CD4-positive, alpha-beta T cell (primary cell): Measurements from ENCODE around the gene SSTR5. TPM values are rescaled to one million over a fixed set of nuclear protein-coding genes. Genes with fewer than 3 reads are reported as not detected.

Source experiments
- ATAC-seq: fragments of 200-7000 bp; cut with Tn5 transposase; one replicate; pipeline ENCODE4 v1.10.0; 2022; ENCODE audit warnings: mild to moderate bottlenecking; ENCODE audit not compliant: poor library complexity
- CTCF ChIA-PET: fragments of 350-600 bp; sonication (Branson Sonifier 250); formaldehyde crosslinking; loops from one replicate; lab custom pipeline; 2021; ENCODE audit warnings: antibody characterized with exemption, inconsistent platforms; lab: Charles Lee
- POLR2A ChIA-PET: fragments of 350-600 bp; sonication (Branson Sonifier 250); formaldehyde crosslinking; loops from one replicate; lab custom pipeline; 2021; ENCODE audit warnings: antibody characterized with exemption, inconsistent platforms; lab: Charles Lee
- DNase-seq, 14 experiments: peaks; one replicate each; pipeline ENCODE4 v3.0.0-alpha.2; 2013 to 2020; ENCODE audit warnings: mixed read lengths in 2 of 14
- H3K27ac ChIP-seq, 2 donors: one replicate each; pipeline versions ENCODE4 v1.5.1 to v1.7.0; 2013; ENCODE audit warnings: low read length in 2 of 2, low read depth in 1 of 2, mild to moderate bottlenecking in 1 of 2
- H3K27me3 ChIP-seq, 2 experiments: 1 replicate in 1 of 2; 2 replicates in 1 of 2; pipeline versions ENCODE4 v1.6.1 to v1.7.0; 2013; ENCODE audit warnings: low read length in 2 of 2, control low read depth in 1 of 2, mild to moderate bottlenecking in 1 of 2, moderate library complexity in 1 of 2; ENCODE audit not compliant: insufficient read depth in 2 of 2, control insufficient read depth in 1 of 2
- H3K36me3 ChIP-seq: one replicate; pipeline ENCODE4 v1.6.1; 2013; ENCODE audit warnings: low read length, control low read depth; ENCODE audit not compliant: insufficient read depth
- H3K4me1 ChIP-seq: one replicate; pipeline ENCODE4 v1.6.1; 2013; ENCODE audit warnings: low read length, control low read depth; ENCODE audit not compliant: insufficient read depth
- H3K4me3 ChIP-seq: one replicate; pipeline ENCODE4 v1.5.1; 2013; ENCODE audit warnings: mild to moderate bottlenecking, low read length, moderate library complexity
- H3K9me3 ChIP-seq, 2 experiments: 1 replicate in 1 of 2; 2 replicates in 1 of 2; pipeline versions ENCODE4 v1.6.1 to v1.7.0; 2013; ENCODE audit warnings: low read length in 2 of 2, mild to moderate bottlenecking in 2 of 2, control low read depth in 1 of 2, moderate library complexity in 1 of 2; ENCODE audit not compliant: control insufficient read depth in 1 of 2, insufficient read depth in 1 of 2
- H3K27ac Mint-ChIP-seq: one replicate; pipeline ENCODE4 v1.8.0; 2020; ENCODE audit warnings: mixed read lengths
- H3K27me3 Mint-ChIP-seq: one replicate; pipeline ENCODE4 v1.8.0; 2021; ENCODE audit warnings: mixed read lengths
- H3K36me3 Mint-ChIP-seq: one replicate; pipeline ENCODE4 v1.8.0; 2021; ENCODE audit warnings: low read depth, mixed read lengths
- H3K4me1 Mint-ChIP-seq: one replicate; pipeline ENCODE4 v1.8.0; 2021; ENCODE audit warnings: low read depth, mixed read lengths
- H3K4me3 Mint-ChIP-seq: one replicate; pipeline ENCODE4 v1.8.0; 2020; ENCODE audit warnings: mild to moderate bottlenecking, mixed read lengths
- H3K9me3 Mint-ChIP-seq: one replicate; pipeline ENCODE4 v1.8.0; 2020; ENCODE audit warnings: mixed read lengths
- intact Hi-C, 2 experiments: fragments of 100-400 bp; cut with DNase I in 1 of 2; cut with micrococcal nuclease in 1 of 2; formaldehyde crosslinking; loops; one replicate each; pipeline versions ENCODE4 v1.15.1 to v1.9.0; 2023 to 2025; cut with DNase I, micrococcal nuclease
- total RNA-seq, 174 experiments: library from RNA in 2 of 174; stranded (reverse) in 2 of 174; gene quantifications; one replicate each; pipeline ENCODE4 v1.2.3 and lab custom pipeline; 2021 to 2026
- TF ChIP-seq, protein P1 (sequence below): fragments of 200-600 bp; IDR thresholded peaks from one replicate; pipeline ENCODE4 v1.8.0; 2022; ENCODE audit warnings: antibody characterized with exemption, mild to moderate bottlenecking

The SSTR5 gene
- total RNA-seq, 2 experiments from 2014 or later: not detected

DNA sequence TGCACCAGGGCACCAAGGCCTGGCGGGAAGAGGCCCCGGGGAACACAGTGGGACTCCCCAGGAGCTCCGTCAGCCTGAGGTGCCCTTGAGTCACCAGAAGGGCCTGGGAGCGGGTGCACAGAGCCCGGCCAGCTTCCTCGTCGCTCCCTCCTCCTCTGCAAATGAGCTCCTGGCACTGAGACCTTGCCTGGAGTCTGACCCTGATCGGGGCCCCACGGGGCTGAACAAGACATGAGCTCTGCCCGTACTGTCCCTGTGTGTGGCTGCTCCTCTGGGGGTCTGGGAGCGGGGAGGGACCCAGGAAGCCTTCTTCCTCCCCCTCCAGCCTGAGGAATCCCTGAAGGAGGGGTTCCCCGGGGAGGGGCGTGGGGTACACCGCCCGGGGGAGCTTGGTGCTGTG lies 36.4 kb upstream of the SSTR5 start:
- TF ChIP-seq, protein P1, sequence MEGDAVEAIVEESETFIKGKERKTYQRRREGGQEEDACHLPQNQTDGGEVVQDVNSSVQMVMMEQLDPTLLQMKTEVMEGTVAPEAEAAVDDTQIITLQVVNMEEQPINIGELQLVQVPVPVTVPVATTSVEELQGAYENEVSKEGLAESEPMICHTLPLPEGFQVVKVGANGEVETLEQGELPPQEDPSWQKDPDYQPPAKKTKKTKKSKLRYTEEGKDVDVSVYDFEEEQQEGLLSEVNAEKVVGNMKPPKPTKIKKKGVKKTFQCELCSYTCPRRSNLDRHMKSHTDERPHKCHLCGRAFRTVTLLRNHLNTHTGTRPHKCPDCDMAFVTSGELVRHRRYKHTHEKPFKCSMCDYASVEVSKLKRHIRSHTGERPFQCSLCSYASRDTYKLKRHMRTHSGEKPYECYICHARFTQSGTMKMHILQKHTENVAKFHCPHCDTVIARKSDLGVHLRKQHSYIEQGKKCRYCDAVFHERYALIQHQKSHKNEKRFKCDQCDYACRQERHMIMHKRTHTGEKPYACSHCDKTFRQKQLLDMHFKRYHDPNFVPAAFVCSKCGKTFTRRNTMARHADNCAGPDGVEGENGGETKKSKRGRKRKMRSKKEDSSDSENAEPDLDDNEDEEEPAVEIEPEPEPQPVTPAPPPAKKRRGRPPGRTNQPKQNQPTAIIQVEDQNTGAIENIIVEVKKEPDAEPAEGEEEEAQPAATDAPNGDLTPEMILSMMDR: no peak

GRCh38 chr16:1036726-1037393 lies 35.7 kb upstream of the SSTR5 start:
- POLR2A ChIA-PET: no interaction called here
- TF ChIP-seq, protein P1: no peak
- no peaks in the 10 kb centered on the region for H3K4me1 Mint-ChIP-seq
- no peak overlapping the region for H3K4me3 Mint-ChIP-seq
- Histone ChIP-seq H3K36me3 (no peaks in the 10 kb centered on the region), H3K27ac (no peak overlapping the region), H3K9me3 (peaks cover 0 to 40% of the 10 kb centered on the region in 2 experiments), H3K4me1 (no peaks in the 10 kb centered on the region), H3K4me3 (no peak overlapping the region), H3K27me3 (peaks cover 0 to 2% of the 10 kb centered on the region in 2 experiments)
- H3K27ac Mint-ChIP-seq: no peak overlapping the region
- ATAC-seq (no peak), DNase-seq (no peak)
- intact Hi-C loops: no loop called here
- no peaks in the 10 kb centered on the region for H3K27me3 Mint-ChIP-seq
- CTCF ChIA-PET: no interaction called here
- no peaks in the 10 kb centered on the region for H3K9me3 Mint-ChIP-seq
- H3K36me3 Mint-ChIP-seq: no peaks in the 10 kb centered on the region

More for the DNA sequence above, 36.4 kb upstream of the SSTR5 start:
- H3K9me3 ChIP-seq: peaks cover 0 to 37% of the 10 kb centered on the region in 2 experiments
- Mint-ChIP-seq H3K27ac (no peak overlapping the region), H3K4me3 (no peak overlapping the region), H3K4me1 (no peaks in the 10 kb centered on the region), H3K36me3 (no peaks in the 10 kb centered on the region), H3K27me3 (no peaks in the 10 kb centered on the region), H3K9me3 (no peaks in the 10 kb centered on the region)
- CTCF ChIA-PET: no interaction called here
- intact Hi-C loops: no loop called here
- H3K36me3 ChIP-seq: no peaks in the 10 kb centered on the region
- DNase-seq: no peak
- H3K4me1 ChIP-seq: no peaks in the 10 kb centered on the region
- POLR2A ChIA-PET: no interaction called here
- peaks cover 0 to 2% of the 10 kb centered on the region in 2 experiments for H3K27me3 ChIP-seq
- ATAC-seq: no peak
- H3K4me3 ChIP-seq: no peak overlapping the region
- H3K27ac ChIP-seq: no peak overlapping the region

DNA sequence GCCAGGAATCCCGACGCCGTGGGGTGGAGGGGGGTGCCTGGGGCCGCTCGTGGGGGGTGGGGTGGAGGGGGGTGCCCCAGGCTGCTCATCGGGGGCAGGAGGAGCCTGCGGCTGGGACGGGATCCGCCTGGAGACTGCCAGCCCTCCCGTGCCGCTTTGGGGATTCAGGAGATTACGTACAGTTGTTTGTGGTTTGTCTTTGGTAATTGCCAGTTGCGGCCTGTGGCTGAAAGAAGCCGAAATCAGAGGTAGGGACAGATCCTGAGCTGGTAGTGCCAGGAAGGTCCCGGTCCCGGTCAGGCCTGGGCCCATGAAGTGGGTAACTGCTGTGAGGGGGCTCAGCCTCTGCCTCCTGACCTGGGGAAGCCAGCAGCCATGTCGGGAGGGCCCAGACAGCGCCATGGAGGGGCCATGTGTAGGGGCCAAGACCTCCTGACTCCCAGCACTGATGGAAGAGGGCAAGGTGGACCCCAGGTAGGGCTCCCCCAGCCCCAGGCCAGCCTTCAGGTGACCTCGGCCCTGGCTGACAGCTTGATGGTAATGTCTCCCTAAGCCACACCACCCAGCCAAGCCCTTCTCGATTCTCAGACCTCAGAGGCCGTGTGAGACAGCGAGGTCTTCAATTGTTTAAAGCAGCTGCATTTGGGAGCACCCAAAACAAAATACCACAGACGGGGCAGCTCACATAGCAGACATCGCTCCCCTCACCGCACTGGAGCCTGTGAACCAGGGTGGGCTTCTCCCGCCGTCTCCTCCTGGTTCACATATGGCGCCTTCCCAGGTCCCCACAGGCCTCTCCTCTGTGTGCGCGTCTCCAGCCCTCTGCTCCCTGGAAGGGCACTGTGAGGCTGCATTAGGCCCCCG lies 34.9 kb upstream of the SSTR5 start:
- ChIA-PET POLR2A (no interaction called here), CTCF (no interaction called here)
- H3K4me3 Mint-ChIP-seq: no peak overlapping the region
- H3K9me3 Mint-ChIP-seq: no peaks in the 10 kb centered on the region
- Histone ChIP-seq H3K36me3 (no peaks in the 10 kb centered on the region), H3K9me3 (peaks cover 0 to 42% of the 10 kb centered on the region in 2 experiments), H3K4me1 (no peaks in the 10 kb centered on the region), H3K27ac (no peak overlapping the region), H3K27me3 (peaks cover 0 to 2% of the 10 kb centered on the region in 2 experiments), H3K4me3 (no peak overlapping the region)
- DNase-seq (no peak), ATAC-seq (no peak)
- TF ChIP-seq, protein P1: no peak
- intact Hi-C loops: no loop called here
- H3K4me1 Mint-ChIP-seq: no peaks in the 10 kb centered on the region
- no peaks in the 10 kb centered on the region for H3K36me3 Mint-ChIP-seq
- H3K27me3 Mint-ChIP-seq: peaks cover 4% of the 10 kb centered on the region
- no peak overlapping the region for H3K27ac Mint-ChIP-seq
